ENCODE data around the gene CTDP1. TPM values are rescaled to one million over a fixed set of nuclear protein-coding genes. Genes with fewer than 3 reads are reported as not detected.

CTDP1 gene
- total RNA-seq, 3 donors from 2014 or later, result 28.6 to 37.4 (median 30.1) TPM

GRCh38 chr18:79664525-79665125 lies 15.0 kb upstream of the CTDP1 start:
- Histone ChIP-seq H3K9me3 (no peaks in the 10 kb centered on the region), H3K36me3 (ENCODE audit: low read depth) (no peaks in the 10 kb centered on the region), H3K4me3 (no peak overlapping the region), H3K4me1 (ENCODE audit: low read depth) (no peaks in the 10 kb centered on the region)
- intact Hi-C loops (cut with DNase I, micrococcal nuclease), result no loop called here
- TF ChIP-seq CTCF (IDR thresholded peaks at IDR 0.05), result no peak
- no peak for ATAC-seq
- no peak for DNase-seq

- intact Hi-C loops (cut with DNase I, micrococcal nuclease), result no loop called here
- DNase-seq (no peak), ATAC-seq (no peak)
- Histone ChIP-seq H3K36me3 (ENCODE audit: low read depth) (no peaks in the 10 kb centered on the region), H3K4me3 (no peak overlapping the region), H3K4me1 (ENCODE audit: low read depth) (no peaks in the 10 kb centered on the region), H3K9me3 (no peaks in the 10 kb centered on the region)
- no peak for TF ChIP-seq CTCF (IDR thresholded peaks at IDR 0.05)
These were observed 11.4 kb upstream of the CTDP1 start for GRCh38 chr18:79668203-79668602.

GRCh38 chr18:79672490-79673276 lies 6.9 kb upstream of the CTDP1 start:
- intact Hi-C loops (cut with DNase I, micrococcal nuclease), result no loop called here

GRCh38 chr18:79677221-79677620 lies 2.4 kb upstream of the CTDP1 start:
- no peak for ATAC-seq
- Histone ChIP-seq H3K4me3 (no peak overlapping the region), H3K4me1 (ENCODE audit: low read depth) (peaks cover 24% of the 10 kb centered on the region), H3K9me3 (no peaks in the 10 kb centered on the region), H3K36me3 (ENCODE audit: low read depth) (no peaks in the 10 kb centered on the region)
- no peak for DNase-seq
- intact Hi-C loops (cut with DNase I, micrococcal nuclease), result no loop called here
- TF ChIP-seq CTCF (IDR thresholded peaks at IDR 0.05), result no peak

More at GRCh38 chr18:79672490-79673276, 6.9 kb upstream of the CTDP1 start:
- Histone ChIP-seq H3K4me1 (ENCODE audit: low read depth) (no peaks in the 10 kb centered on the region), H3K9me3 (no peaks in the 10 kb centered on the region), H3K36me3 (ENCODE audit: low read depth) (no peaks in the 10 kb centered on the region), H3K4me3 (no peak overlapping the region)
- DNase-seq (no peak), ATAC-seq (no peak)
- TF ChIP-seq CTCF (IDR thresholded peaks at IDR 0.05), result no peak

GRCh38 chr18:79677840-79678239 lies 1.8 kb upstream of the CTDP1 start:
- H3K36me3 ChIP-seq (ENCODE audit: low read depth), result no peaks in the 10 kb centered on the region
- no peak overlapping the region for H3K4me3 ChIP-seq
- DNase-seq (no peak), ATAC-seq (no peak)
- H3K4me1 ChIP-seq (ENCODE audit: low read depth), result peaks cover 30% of the 10 kb centered on the region
- TF ChIP-seq CTCF (IDR thresholded peaks at IDR 0.05), result no peak
- H3K9me3 ChIP-seq, result no peaks in the 10 kb centered on the region
- intact Hi-C loops (cut with DNase I, micrococcal nuclease), result no loop called here

All from mucosa of descending colon (tissue), 3 donors.